HL-60 (cell line): Measurements from ENCODE around the gene ITIH1.

Source experiments
- GABPA ChIP-seq: IDR thresholded peaks from 2 replicates; pipeline ENCODE4 v1.6.1; 2012; ENCODE audit warnings: low read depth
- POLR2AphosphoS5 ChIP-seq: IDR thresholded peaks from 2 replicates; pipeline ENCODE4 v1.6.1; 2012; ENCODE audit warnings: low read depth
- REST ChIP-seq: IDR thresholded peaks from 2 replicates; pipeline ENCODE4 v1.6.1; 2012; ENCODE audit warnings: low read depth; ENCODE audit not compliant: insufficient replicate concordance
- SPI1 ChIP-seq: IDR thresholded peaks from 2 replicates; pipeline ENCODE4 v1.6.1; 2012; ENCODE audit warnings: low read depth, mild to moderate bottlenecking, borderline replicate concordance
- TF ChIP-seq, protein P1 (sequence below): IDR thresholded peaks from one replicate; pipeline ENCODE4 v1.5.1; 2011; ENCODE audit warnings: low read length, control low read depth, inconsistent platforms; ENCODE audit not compliant: insufficient read depth

DNA sequence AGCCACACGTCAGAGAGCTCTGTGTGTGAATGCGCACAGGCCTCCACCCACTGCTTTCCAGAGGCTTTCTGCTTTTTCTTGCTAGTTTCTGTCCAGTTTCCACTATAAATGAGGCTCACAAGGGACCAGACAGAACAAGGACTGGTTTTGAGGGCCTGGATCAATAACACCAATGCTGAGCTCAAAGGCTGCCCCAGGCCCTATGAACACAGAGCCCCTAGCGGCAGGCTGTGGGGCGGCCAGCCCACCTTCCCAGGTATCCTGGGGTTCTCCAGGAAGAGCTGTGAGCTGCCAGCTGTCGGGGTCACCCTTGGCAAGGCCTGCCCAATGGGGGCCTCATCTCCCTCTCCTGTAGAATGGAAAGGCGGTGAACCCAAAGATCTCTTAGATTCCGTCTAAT lies 15.0 kb downstream of the ITIH1 start:
- TF ChIP-seq, protein P1, sequence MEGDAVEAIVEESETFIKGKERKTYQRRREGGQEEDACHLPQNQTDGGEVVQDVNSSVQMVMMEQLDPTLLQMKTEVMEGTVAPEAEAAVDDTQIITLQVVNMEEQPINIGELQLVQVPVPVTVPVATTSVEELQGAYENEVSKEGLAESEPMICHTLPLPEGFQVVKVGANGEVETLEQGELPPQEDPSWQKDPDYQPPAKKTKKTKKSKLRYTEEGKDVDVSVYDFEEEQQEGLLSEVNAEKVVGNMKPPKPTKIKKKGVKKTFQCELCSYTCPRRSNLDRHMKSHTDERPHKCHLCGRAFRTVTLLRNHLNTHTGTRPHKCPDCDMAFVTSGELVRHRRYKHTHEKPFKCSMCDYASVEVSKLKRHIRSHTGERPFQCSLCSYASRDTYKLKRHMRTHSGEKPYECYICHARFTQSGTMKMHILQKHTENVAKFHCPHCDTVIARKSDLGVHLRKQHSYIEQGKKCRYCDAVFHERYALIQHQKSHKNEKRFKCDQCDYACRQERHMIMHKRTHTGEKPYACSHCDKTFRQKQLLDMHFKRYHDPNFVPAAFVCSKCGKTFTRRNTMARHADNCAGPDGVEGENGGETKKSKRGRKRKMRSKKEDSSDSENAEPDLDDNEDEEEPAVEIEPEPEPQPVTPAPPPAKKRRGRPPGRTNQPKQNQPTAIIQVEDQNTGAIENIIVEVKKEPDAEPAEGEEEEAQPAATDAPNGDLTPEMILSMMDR, result no peak
- TF ChIP-seq POLR2AphosphoS5, result no peak
- no peak for TF ChIP-seq REST
- no peak for TF ChIP-seq GABPA
- no peak for TF ChIP-seq SPI1
